H9 (cell line): Measurements from ENCODE around the gene RIC1. TPM values are rescaled to one million over a fixed set of nuclear protein-coding genes. Genes with fewer than 3 reads are reported as not detected.

ENCODE experiments used
- DNase-seq: peaks from one replicate; pipeline ENCODE4 v3.0.0-alpha.2; 2017
- H2AFZ ChIP-seq: one replicate; pipeline ENCODE4 v1.6.1; 2013; ENCODE audit warnings: mild to moderate bottlenecking, low read length, control low read depth, moderate library complexity
- H2AK5ac ChIP-seq: 2 replicates; pipeline ENCODE4 v1.6.1; 2013; ENCODE audit warnings: low read length, control low read depth, mixed read lengths; ENCODE audit not compliant: insufficient read length
- H2BK120ac ChIP-seq: one replicate; pipeline ENCODE4 v1.6.1; 2013; ENCODE audit warnings: low read depth, mild to moderate bottlenecking, low read length, control low read depth, inconsistent platforms; ENCODE audit not compliant: poor library complexity, severe bottlenecking
- H2BK12ac ChIP-seq: 2 replicates; pipeline ENCODE4 v1.6.1; 2013; ENCODE audit warnings: low read length, control low read depth, mixed read lengths, low read depth; ENCODE audit not compliant: insufficient read length
- H2BK15ac ChIP-seq: 2 replicates; pipeline ENCODE4 v1.6.1; 2013; ENCODE audit warnings: low read depth, low read length, control low read depth
- H2BK20ac ChIP-seq: one replicate; pipeline ENCODE4 v1.6.1; 2013; ENCODE audit warnings: low read depth, mild to moderate bottlenecking, low read length, control low read depth, inconsistent platforms; ENCODE audit not compliant: poor library complexity, severe bottlenecking
- H2BK5ac ChIP-seq: 2 replicates; pipeline ENCODE4 v1.6.1; 2013; ENCODE audit warnings: low read length, control low read depth, mixed read lengths; ENCODE audit not compliant: insufficient read length
- H3K14ac ChIP-seq: 2 replicates; pipeline ENCODE4 v1.6.1; 2013; ENCODE audit warnings: low read length, control low read depth; ENCODE audit not compliant: insufficient read depth
- H3K18ac ChIP-seq: 2 replicates; pipeline ENCODE4 v1.6.1; 2013; ENCODE audit warnings: low read depth, mild to moderate bottlenecking, mixed read lengths, low read length, control low read depth; ENCODE audit not compliant: insufficient read length
- H3K23ac ChIP-seq: 2 replicates; pipeline ENCODE4 v1.6.1; 2013; ENCODE audit warnings: low read length, control low read depth, mixed read lengths, low read depth; ENCODE audit not compliant: insufficient read length
- H3K23me2 ChIP-seq: 2 replicates; pipeline ENCODE4 v1.6.1; 2013; ENCODE audit warnings: low read depth, mild to moderate bottlenecking, mixed read lengths, low read length, control low read depth; ENCODE audit not compliant: insufficient read length, poor library complexity, severe bottlenecking
- H3K27ac ChIP-seq: 2 replicates; pipeline ENCODE4 v1.5.1; 2013; ENCODE audit warnings: low read length, control low read depth, mixed read lengths, low read depth; ENCODE audit not compliant: insufficient read length
- H3K27me3 ChIP-seq: 2 replicates; pipeline ENCODE4 v1.6.1; 2013; ENCODE audit warnings: low read length, control low read depth, inconsistent platforms; ENCODE audit not compliant: insufficient read depth
- H3K4ac ChIP-seq: 2 replicates; pipeline ENCODE4 v1.6.1; 2013; ENCODE audit warnings: low read depth, mild to moderate bottlenecking, control low read depth, inconsistent platforms, low read length, moderate library complexity
- H3K4me1 ChIP-seq: 2 replicates; pipeline ENCODE4 v1.6.1; 2013; ENCODE audit warnings: low read length, control low read depth, inconsistent platforms; ENCODE audit not compliant: insufficient read depth
- H3K4me2 ChIP-seq: 2 replicates; pipeline ENCODE4 v1.6.1; 2013; ENCODE audit warnings: low read length, control low read depth, mixed read lengths; ENCODE audit not compliant: insufficient read length, insufficient read depth
- H3K56ac ChIP-seq: 2 replicates; pipeline ENCODE4 v1.6.1; 2013; ENCODE audit warnings: low read depth, mild to moderate bottlenecking, mixed read lengths, low read length, control low read depth; ENCODE audit not compliant: insufficient read length
- H3K79me1 ChIP-seq: 2 replicates; pipeline ENCODE4 v1.6.1; 2013; ENCODE audit warnings: low read depth, mild to moderate bottlenecking, moderate library complexity, low read length, control low read depth, inconsistent platforms; ENCODE audit not compliant: insufficient read depth, poor library complexity, severe bottlenecking
- H3K79me2 ChIP-seq: 2 replicates; pipeline ENCODE4 v1.6.1; 2013; ENCODE audit warnings: low read length, control low read depth, inconsistent platforms; ENCODE audit not compliant: insufficient read depth
- H3K9ac ChIP-seq: 2 replicates; pipeline ENCODE4 v1.6.1; 2013; ENCODE audit warnings: low read length, control low read depth, mixed read lengths; ENCODE audit not compliant: insufficient read length; ENCODE audit errors: extremely low read depth
- H3K9me3 ChIP-seq: one replicate; pipeline ENCODE4 v1.6.1; 2013; ENCODE audit warnings: low read depth, low read length, inconsistent platforms; ENCODE audit not compliant: control insufficient read depth
- H3T11ph ChIP-seq: one replicate; pipeline ENCODE4 v1.6.1; 2013; ENCODE audit warnings: mild to moderate bottlenecking, low read length, control low read depth, inconsistent platforms
- H4K20me1 ChIP-seq: one replicate; pipeline ENCODE4 v1.6.1; 2013; ENCODE audit not compliant: control insufficient read depth, insufficient read length, insufficient read depth
- H4K5ac ChIP-seq: 2 replicates; pipeline ENCODE4 v1.6.1; 2013; ENCODE audit warnings: low read depth, mild to moderate bottlenecking, mixed read lengths, low read length, control low read depth; ENCODE audit not compliant: insufficient read length
- H4K8ac ChIP-seq: replicated peaks from 2 replicates; pipeline ENCODE4 v1.6.1; 2013; ENCODE audit warnings: low read length, control low read depth, mixed read lengths, low read depth; ENCODE audit not compliant: insufficient read length
- H4K91ac ChIP-seq: 2 replicates; pipeline ENCODE4 v1.6.1; 2013; ENCODE audit warnings: low read depth, mild to moderate bottlenecking, moderate library complexity, mixed read lengths, low read length, control low read depth; ENCODE audit not compliant: insufficient read length
- H3K27ac Mint-ChIP-seq, 3 experiments: 2 replicates in 2 of 3; 3 replicates in 1 of 3; pipeline ENCODE4 v1.8.0; 2020 to 2021; ENCODE audit warnings: mixed read lengths in 3 of 3, mild to moderate bottlenecking in 1 of 3, moderate library complexity in 1 of 3
- H3K27me3 Mint-ChIP-seq: 2 replicates; pipeline ENCODE4 v1.8.0; 2021; ENCODE audit warnings: low read depth, mild to moderate bottlenecking, moderate library complexity, mixed read lengths
- H3K36me3 Mint-ChIP-seq, 3 experiments: 2 replicates in 2 of 3; 3 replicates in 1 of 3; pipeline ENCODE4 v1.8.0; 2020 to 2021; ENCODE audit warnings: low read depth in 3 of 3, mixed read lengths in 3 of 3; ENCODE audit not compliant: insufficient read depth in 1 of 3
- H3K4me1 Mint-ChIP-seq, 2 experiments: 2 replicates each; pipeline ENCODE4 v1.8.0; 2020; ENCODE audit warnings: mixed read lengths in 2 of 2
- H3K4me3 Mint-ChIP-seq, 2 experiments: 2 replicates in 1 of 2; 3 replicates in 1 of 2; pipeline ENCODE4 v1.8.0; 2020 to 2021; ENCODE audit warnings: mild to moderate bottlenecking in 2 of 2, mixed read lengths in 2 of 2, moderate library complexity in 1 of 2
- H3K9me3 Mint-ChIP-seq, 2 experiments: 2 replicates in 1 of 2; 3 replicates in 1 of 2; pipeline ENCODE4 v1.8.0; 2020; ENCODE audit warnings: mild to moderate bottlenecking in 2 of 2, mixed read lengths in 2 of 2, moderate library complexity in 1 of 2
- WGBS: extraction: QIAGEN DNeasy Blood & Tissue Kit; methylation state at CpG from one replicate; pipeline ENCODE4 v1.1.7; 2013; ENCODE audit warnings: missing lambda C conversion rate, low lambda C conversion rate, mixed read lengths; ENCODE audit not compliant: insufficient read length; ENCODE audit errors: extremely low coverage; 5-methylcytosine and 5-hydroxymethylcytosine counted together
- total RNA-seq: library from RNA; stranded (reverse); gene quantifications from 2 replicates; pipeline ENCODE4 v1.2.1, GENCODE V29; 2021
- TF ChIP-seq, protein P1 (sequence below): fragments of 200-600 bp; sonication (generic); conservative IDR thresholded peaks from 3 replicates; pipeline ENCODE4 v1.8.0; 2021; ENCODE audit warnings: antibody characterized with exemption, mild to moderate bottlenecking

Gene RIC1
- total RNA-seq, 1 experiment from 2014 or later: 13.7 TPM

DNA sequence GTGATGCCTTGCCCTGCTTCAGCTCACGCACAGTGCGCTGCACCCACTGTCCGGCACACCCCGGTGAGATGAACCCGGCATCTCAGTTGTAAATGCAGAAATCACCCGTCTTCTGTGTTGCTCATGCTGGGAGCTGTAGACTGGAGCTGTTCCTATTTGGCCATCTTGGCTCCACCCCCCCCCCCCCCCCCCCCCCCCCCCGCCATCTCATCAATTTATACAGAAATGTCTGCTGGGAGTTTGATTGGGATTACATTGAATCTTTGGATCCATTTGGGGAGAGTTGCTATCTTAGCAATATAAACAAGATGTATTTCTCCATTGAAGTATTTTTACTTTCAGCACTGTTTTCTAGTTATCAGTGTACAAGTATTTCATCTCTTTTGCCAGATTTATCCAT lies 55.2 kb downstream of the RIC1 start:
- H3K9me3 ChIP-seq: peaks cover 6% of the 10 kb centered on the region
- no peak overlapping the region for H3K27ac Mint-ChIP-seq
- DNase-seq: no peak
- peaks cover 32 to 41% (median 35%) of the 10 kb centered on the region in 3 experiments for H3K36me3 Mint-ChIP-seq
- H3K4me2 ChIP-seq: no peak overlapping the region
- no peaks in the 10 kb centered on the region; the same call in 1 of the 2 replicates for H3K79me2 ChIP-seq
- no peak overlapping the region for H3K18ac ChIP-seq
- H3K23me2 ChIP-seq: no peaks in the 10 kb centered on the region
- H3K27me3 ChIP-seq: no peaks in the 10 kb centered on the region
- TF ChIP-seq, protein P1, sequence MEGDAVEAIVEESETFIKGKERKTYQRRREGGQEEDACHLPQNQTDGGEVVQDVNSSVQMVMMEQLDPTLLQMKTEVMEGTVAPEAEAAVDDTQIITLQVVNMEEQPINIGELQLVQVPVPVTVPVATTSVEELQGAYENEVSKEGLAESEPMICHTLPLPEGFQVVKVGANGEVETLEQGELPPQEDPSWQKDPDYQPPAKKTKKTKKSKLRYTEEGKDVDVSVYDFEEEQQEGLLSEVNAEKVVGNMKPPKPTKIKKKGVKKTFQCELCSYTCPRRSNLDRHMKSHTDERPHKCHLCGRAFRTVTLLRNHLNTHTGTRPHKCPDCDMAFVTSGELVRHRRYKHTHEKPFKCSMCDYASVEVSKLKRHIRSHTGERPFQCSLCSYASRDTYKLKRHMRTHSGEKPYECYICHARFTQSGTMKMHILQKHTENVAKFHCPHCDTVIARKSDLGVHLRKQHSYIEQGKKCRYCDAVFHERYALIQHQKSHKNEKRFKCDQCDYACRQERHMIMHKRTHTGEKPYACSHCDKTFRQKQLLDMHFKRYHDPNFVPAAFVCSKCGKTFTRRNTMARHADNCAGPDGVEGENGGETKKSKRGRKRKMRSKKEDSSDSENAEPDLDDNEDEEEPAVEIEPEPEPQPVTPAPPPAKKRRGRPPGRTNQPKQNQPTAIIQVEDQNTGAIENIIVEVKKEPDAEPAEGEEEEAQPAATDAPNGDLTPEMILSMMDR: no peak
- no peak overlapping the region for H4K5ac ChIP-seq
- H2AK5ac ChIP-seq: no peak overlapping the region
- H3K9me3 Mint-ChIP-seq: peaks cover 38 to 40% of the 10 kb centered on the region in 2 experiments
- no peaks in the 10 kb centered on the region for H3K27me3 Mint-ChIP-seq
- H4K8ac ChIP-seq: no peak overlapping the region
- no peak overlapping the region for H3K4ac ChIP-seq
- H2BK20ac ChIP-seq: no peak overlapping the region
- H2BK5ac ChIP-seq: no peak overlapping the region
- no peak overlapping the region for H3K14ac ChIP-seq
- H2BK12ac ChIP-seq: no peak overlapping the region
- no peaks in the 10 kb centered on the region for H3K79me1 ChIP-seq
- peaks cover 3% of the 10 kb centered on the region; the same call in 1 of the 2 replicates for H3K4me1 ChIP-seq
- H3K4me3 Mint-ChIP-seq: no peak overlapping the region
- H3K23ac ChIP-seq: no peak overlapping the region
- H3K9ac ChIP-seq: no peak overlapping the region
- no peak overlapping the region for H2BK15ac ChIP-seq
- peaks cover 5 to 7% of the 10 kb centered on the region in 2 experiments for H3K4me1 Mint-ChIP-seq
- no peak overlapping the region for H4K91ac ChIP-seq
- no peak overlapping the region for H2AFZ ChIP-seq
- H4K20me1 ChIP-seq: no peaks in the 10 kb centered on the region
- no peak overlapping the region for H3K27ac ChIP-seq
- H2BK120ac ChIP-seq: no peak overlapping the region
- no peak overlapping the region for H3K56ac ChIP-seq
- no peak overlapping the region for H3T11ph ChIP-seq
- no CpG with 5 or more reads among the region's 7 CpGs for WGBS
